ENCODE results near the gene NFATC3. TPM values are rescaled to one million over a fixed set of nuclear protein-coding genes. Genes with fewer than 3 reads are reported as not detected.

The NFATC3 gene
- total RNA-seq, 1 experiment from 2014 or later = 33.0 TPM

DNA sequence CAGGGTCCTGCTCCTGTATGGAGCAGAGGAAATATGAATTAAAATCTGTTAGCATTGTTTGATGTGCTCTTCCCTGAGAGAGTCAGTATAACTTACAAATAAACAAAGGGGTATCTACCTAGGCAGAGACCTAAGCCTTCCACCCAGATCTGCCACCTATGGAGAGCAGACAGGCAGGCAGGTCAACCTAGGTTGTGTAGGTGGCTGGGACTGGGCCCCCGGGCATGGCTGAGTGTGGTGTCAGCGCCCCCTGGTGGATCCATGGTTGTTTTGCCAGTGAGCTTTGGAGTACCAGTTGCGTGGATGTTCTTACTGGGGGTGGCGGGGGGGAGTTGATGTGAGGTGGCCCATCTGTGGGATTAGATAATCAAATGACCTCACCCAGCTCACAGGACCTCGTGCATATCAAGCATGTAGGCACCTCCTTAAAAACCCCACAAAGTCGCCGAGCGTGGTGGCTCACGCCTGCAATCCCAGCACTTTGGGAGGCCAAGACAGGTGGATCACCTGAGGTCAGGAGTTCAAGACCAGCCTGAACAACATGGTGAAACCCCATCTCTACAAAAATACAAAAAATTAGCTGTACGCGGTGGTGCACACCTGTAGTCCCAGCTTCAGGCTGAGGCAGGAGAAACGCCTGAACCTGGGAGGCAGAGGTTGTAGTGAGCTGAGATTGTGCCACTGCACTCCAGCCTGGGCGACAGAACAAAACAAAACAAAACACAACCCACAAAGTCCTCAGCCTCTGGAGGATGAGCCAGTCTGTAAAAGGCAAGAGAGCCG is 44.5 kb upstream of the NFATC3 start:
- peaks cover 2 to 3% of the 10 kb centered on the region in 2 experiments; a peak in 2 of 4 replicates for H3K4me1 Mint-ChIP-seq
- no peak overlapping the region for H4K8ac ChIP-seq (replicated peaks; ENCODE audit: insufficient read length, low read depth, low read length)
- H3K4me3 Mint-ChIP-seq = no peak overlapping the region
- no peaks in the 10 kb centered on the region for H4K20me1 ChIP-seq (ENCODE audit: control insufficient read depth, insufficient read depth, insufficient read length)
- H2BK15ac ChIP-seq (ENCODE audit: low read depth, low read length) = no peak overlapping the region
- H2AFZ ChIP-seq (ENCODE audit: low read length) = no peak overlapping the region
- TF ChIP-seq, protein P1, sequence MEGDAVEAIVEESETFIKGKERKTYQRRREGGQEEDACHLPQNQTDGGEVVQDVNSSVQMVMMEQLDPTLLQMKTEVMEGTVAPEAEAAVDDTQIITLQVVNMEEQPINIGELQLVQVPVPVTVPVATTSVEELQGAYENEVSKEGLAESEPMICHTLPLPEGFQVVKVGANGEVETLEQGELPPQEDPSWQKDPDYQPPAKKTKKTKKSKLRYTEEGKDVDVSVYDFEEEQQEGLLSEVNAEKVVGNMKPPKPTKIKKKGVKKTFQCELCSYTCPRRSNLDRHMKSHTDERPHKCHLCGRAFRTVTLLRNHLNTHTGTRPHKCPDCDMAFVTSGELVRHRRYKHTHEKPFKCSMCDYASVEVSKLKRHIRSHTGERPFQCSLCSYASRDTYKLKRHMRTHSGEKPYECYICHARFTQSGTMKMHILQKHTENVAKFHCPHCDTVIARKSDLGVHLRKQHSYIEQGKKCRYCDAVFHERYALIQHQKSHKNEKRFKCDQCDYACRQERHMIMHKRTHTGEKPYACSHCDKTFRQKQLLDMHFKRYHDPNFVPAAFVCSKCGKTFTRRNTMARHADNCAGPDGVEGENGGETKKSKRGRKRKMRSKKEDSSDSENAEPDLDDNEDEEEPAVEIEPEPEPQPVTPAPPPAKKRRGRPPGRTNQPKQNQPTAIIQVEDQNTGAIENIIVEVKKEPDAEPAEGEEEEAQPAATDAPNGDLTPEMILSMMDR (conservative IDR thresholded peaks at IDR 0.05) = peak; percentile 87
- H3K9me3 ChIP-seq (ENCODE audit: control insufficient read depth, low read depth, low read length) = no peaks in the 10 kb centered on the region
- H3K4ac ChIP-seq (ENCODE audit: low read depth, low read length) = no peak overlapping the region
- no peaks in the 10 kb centered on the region for H3K27me3 Mint-ChIP-seq (ENCODE audit: low read depth)
- H3K36me3 Mint-ChIP-seq (ENCODE audit: insufficient read depth in 1 of 3, low read depth in 3 of 3) = peaks cover 7 to 20% (median 15%) of the 10 kb centered on the region in 3 experiments; a peak in 6 of 7 replicates
- H3K23ac ChIP-seq (ENCODE audit: insufficient read length, low read depth, low read length) = no peak overlapping the region
- H3K14ac ChIP-seq (ENCODE audit: insufficient read depth, low read length) = no peak overlapping the region
- no peak overlapping the region for H3K9ac ChIP-seq (ENCODE audit: extremely low read depth, insufficient read length, low read length)
- no peak overlapping the region for H3K56ac ChIP-seq (ENCODE audit: insufficient read length, low read depth, low read length)
- no peak overlapping the region for H2BK5ac ChIP-seq (ENCODE audit: insufficient read length, low read length)
- peak overlapping the region in 1 of 3 experiments; percentile 65; a peak in 1 of 7 replicates for H3K27ac Mint-ChIP-seq
- H2BK20ac ChIP-seq (ENCODE audit: low read depth, low read length, poor library complexity, severe bottlenecking) = no peak overlapping the region
- H2BK12ac ChIP-seq (ENCODE audit: insufficient read length, low read depth, low read length) = no peak overlapping the region
- H3K18ac ChIP-seq (ENCODE audit: insufficient read length, low read depth, low read length) = no peak overlapping the region
- H3K79me2 ChIP-seq (ENCODE audit: insufficient read depth, low read length) = no peaks in the 10 kb centered on the region
- no CpG with 5 or more reads among the region's 14 CpGs for WGBS (ENCODE audit: extremely low coverage, insufficient read length, low lambda C conversion rate)
- H2BK120ac ChIP-seq (ENCODE audit: low read depth, low read length, poor library complexity, severe bottlenecking) = no peak overlapping the region
- H2AK5ac ChIP-seq (ENCODE audit: insufficient read length, low read length) = no peak overlapping the region
- no peaks in the 10 kb centered on the region for H3K79me1 ChIP-seq (ENCODE audit: insufficient read depth, low read depth, low read length, poor library complexity, severe bottlenecking)
- H3K23me2 ChIP-seq (ENCODE audit: insufficient read length, low read depth, low read length, poor library complexity, severe bottlenecking) = no peaks in the 10 kb centered on the region
- no peak overlapping the region for H3K27ac ChIP-seq (ENCODE audit: insufficient read length, low read depth, low read length)
- H3K27me3 ChIP-seq (ENCODE audit: insufficient read depth, low read length) = no peaks in the 10 kb centered on the region
- peak; percentile 90 for DNase-seq
- H3T11ph ChIP-seq (ENCODE audit: low read length) = no peak overlapping the region
- no peak overlapping the region for H4K91ac ChIP-seq (ENCODE audit: insufficient read length, low read depth, low read length)
- H3K4me1 ChIP-seq (ENCODE audit: insufficient read depth, low read length) = no peaks in the 10 kb centered on the region
- no peaks in the 10 kb centered on the region for H3K9me3 Mint-ChIP-seq
- no peak overlapping the region for H3K4me2 ChIP-seq (ENCODE audit: insufficient read depth, insufficient read length, low read length)
- no peak overlapping the region for H4K5ac ChIP-seq (ENCODE audit: insufficient read length, low read depth, low read length)
